HTERT RPE-1 (cell line): ENCODE measurements around the gene CELSR1.

Experiments used
- in situ Hi-C: fragments of 300-500 bp; cut with MboI; formaldehyde crosslinking; loops from 4 replicates; pipeline ENCODE4 v1.14.3; 2020; ENCODE audit warnings: low sequenced_read_pairs

CELSR1 gene

GRCh38 chr22:46432164-46433068 is 105.0 kb downstream of the CELSR1 start:
- in situ Hi-C loops, result no loop called here

GRCh38 chr22:46430961-46431838 is 106.2 kb downstream of the CELSR1 start:
- in situ Hi-C loops, result no loop called here

GRCh38 chr22:46429325-46429853 is 108.0 kb downstream of the CELSR1 start:
- in situ Hi-C loops, result no loop called here

- in situ Hi-C loops, result no loop called here
Observed at GRCh38 chr22:46428602-46429324, 108.7 kb downstream of the CELSR1 start.

- in situ Hi-C loops, result no loop called here
Observed at GRCh38 chr22:46428171-46428570, 109.2 kb downstream of the CELSR1 start.

GRCh38 chr22:46425016-46425415 is 112.4 kb downstream of the CELSR1 start:
- in situ Hi-C loops, result no loop called here

GRCh38 chr22:46424496-46424895 is 112.9 kb downstream of the CELSR1 start:
- in situ Hi-C loops, result no loop called here

- in situ Hi-C loops, result no loop called here
Observed at GRCh38 chr22:46422896-46423295, 114.5 kb downstream of the CELSR1 start.

- in situ Hi-C loops, result no loop called here
Observed at GRCh38 chr22:46421267-46421666, 116.2 kb downstream of the CELSR1 start.

- in situ Hi-C loops, result no loop called here
Observed at GRCh38 chr22:46419754-46420571, 117.5 kb downstream of the CELSR1 start.

GRCh38 chr22:46418827-46419226 is 118.6 kb downstream of the CELSR1 start:
- in situ Hi-C loops, result no loop called here

GRCh38 chr22:46417769-46418168 is 119.7 kb downstream of the CELSR1 start:
- in situ Hi-C loops, result no loop called here

GRCh38 chr22:46416891-46417580 is 120.4 kb downstream of the CELSR1 start:
- in situ Hi-C loops, result no loop called here

- in situ Hi-C loops, result no loop called here
Observed at GRCh38 chr22:46416520-46416871, 120.9 kb downstream of the CELSR1 start.

GRCh38 chr22:46415776-46416519 is 121.5 kb downstream of the CELSR1 start:
- in situ Hi-C loops, result no loop called here

GRCh38 chr22:46414704-46415103 is 122.7 kb downstream of the CELSR1 start:
- in situ Hi-C loops, result no loop called here

- in situ Hi-C loops, result no loop called here
Observed at GRCh38 chr22:46413725-46414379, 123.6 kb downstream of the CELSR1 start.

- in situ Hi-C loops, result no loop called here
Observed at GRCh38 chr22:46411347-46411746, 126.1 kb downstream of the CELSR1 start.
